ENCODE results near the gene FUT7. TPM values are rescaled to one million over a fixed set of nuclear protein-coding genes. Genes with fewer than 3 reads are reported as not detected.

The FUT7 gene
- total and polyA plus RNA-seq, 9 of the 15 experiments (the other 6 are each of a cell fraction or from before 2014, with no cell fraction given), result not detected

- peak; percentile 69 to 83; a peak in 2 of 4 replicates for TF ChIP-seq UBTF (IDR thresholded peaks at IDR 0.05; ENCODE audit: borderline replicate concordance in 1 of 2, low read depth in 2 of 2, low read length in 2 of 2)
- no peak for TF ChIP-seq ZKSCAN1 (IDR thresholded peaks at IDR 0.05; ENCODE audit: low read depth, low read length)
- no peak for TF ChIP-seq SMARCB1 (IDR thresholded peaks at IDR 0.05; ENCODE audit: insufficient read length, low read depth)
- TF ChIP-seq RUNX1 (IDR thresholded peaks at IDR 0.05; ENCODE audit: low read depth), result no peak
- no peak for TF ChIP-seq CBFB (CRISPR knock-in tag; IDR thresholded peaks at IDR 0.05)
- TF ChIP-seq ZFX (CRISPR knock-in tag; IDR thresholded peaks at IDR 0.05), result no peak
- no peak for TF ChIP-seq ZNF311 (CRISPR knock-in tag; IDR thresholded peaks at IDR 0.05)
- TF ChIP-seq RBBP5 (IDR thresholded peaks at IDR 0.05; ENCODE audit: borderline replicate concordance, insufficient read depth, low read length, poor library complexity, severe bottlenecking), result peak; percentile 42
- no peak for TF ChIP-seq ZBTB40 (IDR thresholded peaks at IDR 0.05)
- no peak for TF ChIP-seq ZBTB40 (CRISPR knock-in tag; IDR thresholded peaks at IDR 0.05)
- TF ChIP-seq MAFG (tag; conservative IDR thresholded peaks at IDR 0.05), result no peak
- TF ChIP-seq CHD1 (IDR thresholded peaks at IDR 0.05; ENCODE audit: low read length), result peak; percentile 38
- no peak for TF ChIP-seq KLF16 (IDR thresholded peaks at IDR 0.05)
- TF ChIP-seq TEAD1 (CRISPR knock-in tag; IDR thresholded peaks at IDR 0.05), result 0 out of 4 replicates have a peak, but pooled peaks of 1 of the 2 experiments have one; percentile 24
- TF ChIP-seq ZNF436 (CRISPR knock-in tag; IDR thresholded peaks at IDR 0.05), result no peak
- TF ChIP-seq HDAC6 (IDR thresholded peaks at IDR 0.05; ENCODE audit: low read depth, low read length), result peak; percentile 84; the same call in 1 of the 2 replicates
- no peak for TF ChIP-seq ZNF707 (CRISPR knock-in tag; conservative IDR thresholded peaks at IDR 0.05)
- no peak for TF ChIP-seq POLR2G (IDR thresholded peaks at IDR 0.05; ENCODE audit: low read depth, low read length)
Observed at GRCh38 chr9:137069508-137070091, 37.7 kb upstream of the FUT7 start (continued).
